DND-41 (cell line): ENCODE data around the gene PITX1.

Experiments used
- CTCF ChIP-seq: IDR thresholded peaks from 2 replicates; pipeline ENCODE4 v1.5.1; 2012; ENCODE audit warnings: borderline replicate concordance, low read length, moderate library complexity, mild to moderate bottlenecking; ENCODE audit not compliant: poor library complexity, severe bottlenecking; ENCODE audit errors: extremely low read depth
- EZH2 ChIP-seq: IDR thresholded peaks from 3 replicates; pipeline ENCODE4 v1.6.1; 2012; ENCODE audit warnings: borderline replicate concordance, low read depth, mild to moderate bottlenecking, moderate library complexity, low read length, inconsistent platforms; ENCODE audit not compliant: severe bottlenecking

GRCh38 chr5:135030956-135031812 lies 2.8 kb downstream of the PITX1 start:
- TF ChIP-seq CTCF: no peak
- no peak for TF ChIP-seq EZH2
